ENCODE measurements around the gene C1orf52. TPM values are rescaled to one million over a fixed set of nuclear protein-coding genes. Genes with fewer than 3 reads are reported as not detected.

The C1orf52 gene
- total RNA-seq, 1 donor from 2014 or later, result 17.5 TPM

- no peak for DNase-seq (ENCODE audit: low read depth in 2 of 2)
These were observed 21.8 kb downstream of the C1orf52 start for GRCh38 chr1:85237613-85238012.

DNA sequence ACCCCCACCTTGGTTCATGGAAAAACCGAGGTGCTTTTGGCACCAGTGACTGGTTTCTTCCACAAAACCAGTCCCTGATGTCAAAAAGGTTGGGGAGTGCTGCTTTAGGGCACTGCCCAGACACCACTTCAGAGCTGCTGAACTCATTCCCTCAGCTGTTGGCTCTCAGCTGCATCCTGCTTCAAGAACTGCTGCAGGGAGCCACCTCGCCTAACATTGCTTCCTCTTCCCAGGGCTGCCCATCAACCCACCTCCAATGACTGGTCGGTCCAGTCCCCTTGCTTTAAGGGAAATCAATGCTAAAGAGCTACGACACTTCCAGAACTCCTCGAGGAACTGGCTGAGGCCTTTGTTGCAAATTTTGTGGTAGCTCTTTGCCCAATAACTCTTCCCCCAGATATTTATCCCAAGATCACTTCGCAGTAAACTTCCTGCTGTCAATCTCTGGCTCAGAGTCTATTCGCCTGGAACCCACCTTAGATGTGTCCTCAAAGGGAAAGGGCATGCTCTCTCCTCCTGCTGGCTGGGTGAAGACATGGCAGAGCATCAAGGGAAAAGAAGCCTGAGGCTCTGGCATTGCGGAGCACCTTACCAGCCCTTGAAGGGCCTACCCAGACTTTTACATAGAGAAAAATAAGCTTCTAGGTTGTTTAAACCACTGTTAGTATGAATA is 29.0 kb downstream of the C1orf52 start:
- DNase-seq (ENCODE audit: low read depth in 2 of 2), result no peak

DNA sequence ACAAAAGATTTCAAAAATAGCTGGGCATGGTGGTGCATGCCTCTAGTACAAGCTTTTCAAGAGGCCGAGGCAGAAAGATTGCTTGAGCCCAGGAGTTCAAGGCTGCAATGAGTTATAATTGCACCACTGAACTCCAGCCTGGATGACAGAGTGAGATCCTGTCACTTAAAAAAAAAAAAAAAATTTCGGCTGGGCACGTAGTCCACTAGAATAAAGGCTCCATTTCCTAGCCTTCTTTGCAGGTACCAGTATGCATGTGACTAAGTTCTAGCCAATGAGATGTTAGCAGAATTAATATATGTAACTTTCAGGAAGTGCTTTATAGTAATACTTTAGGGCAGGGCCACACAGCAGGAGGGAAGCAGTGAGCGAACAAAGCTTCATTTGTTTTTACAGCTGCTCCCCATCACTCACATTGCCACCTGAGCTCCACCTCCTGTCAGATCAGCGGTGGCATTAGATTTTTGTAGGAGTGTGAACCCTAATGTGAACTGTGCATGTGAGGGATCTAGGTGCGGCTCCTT is 29.8 kb downstream of the C1orf52 start:
- DNase-seq (ENCODE audit: low read depth in 2 of 2), result no peak

DNA sequence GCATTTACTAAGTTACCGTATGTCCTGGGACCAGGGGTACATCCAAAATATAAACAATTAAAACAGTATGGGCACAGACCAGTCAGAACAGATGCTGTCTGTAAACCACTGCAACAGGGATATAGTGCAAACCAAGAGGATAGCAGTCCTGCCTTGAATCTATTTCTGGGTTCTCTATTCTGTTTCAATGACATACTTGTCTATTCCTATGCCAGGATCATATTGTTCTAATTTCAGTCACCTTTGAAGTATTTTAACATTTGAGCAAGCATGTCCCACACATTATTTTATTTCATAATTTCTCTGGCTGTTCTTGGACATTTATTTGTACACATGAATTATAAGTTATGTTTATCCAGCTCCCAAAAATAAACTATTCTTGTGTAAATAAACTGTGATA is 30.5 kb downstream of the C1orf52 start:
- no peak for DNase-seq (ENCODE audit: low read depth in 2 of 2)

DNA sequence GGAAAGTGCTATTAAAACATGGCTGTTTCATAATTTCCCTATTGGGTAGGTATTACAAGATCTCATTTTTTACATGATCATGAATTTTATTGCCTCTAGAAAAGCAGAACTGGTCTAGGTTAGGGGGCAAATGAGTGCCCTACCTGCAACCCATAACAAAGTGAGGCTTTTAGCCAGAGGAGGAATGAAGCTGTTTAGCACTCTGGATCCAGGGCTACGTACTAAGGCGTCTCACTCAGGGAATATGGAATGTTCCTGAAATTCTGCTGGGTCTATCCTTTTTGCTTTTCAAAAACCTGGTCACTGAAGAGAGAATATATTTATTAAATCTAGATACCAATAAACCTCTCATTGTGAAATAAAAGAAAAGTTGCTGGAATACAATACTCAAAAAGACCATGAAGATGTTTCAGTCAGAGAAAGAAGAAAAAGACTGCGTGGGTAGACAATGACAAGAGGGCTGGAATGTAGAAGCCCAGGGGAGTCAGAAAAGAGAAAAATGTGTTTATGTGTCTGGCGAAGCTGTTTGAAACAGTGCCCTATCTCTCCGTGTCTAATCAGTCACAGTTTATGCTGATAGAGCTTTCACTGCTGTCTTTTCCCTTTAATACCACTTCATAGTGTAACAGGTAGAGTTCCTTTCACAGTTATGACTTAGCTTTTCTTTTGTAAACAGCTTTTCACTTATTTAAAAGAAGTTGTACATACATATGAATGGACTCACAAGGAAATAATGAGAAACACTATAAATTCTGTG is 33.7 kb downstream of the C1orf52 start:
- no peak for DNase-seq (ENCODE audit: low read depth in 2 of 2)

GRCh38 chr1:85224734-85225623 is 34.5 kb downstream of the C1orf52 start:
- no peak for DNase-seq (ENCODE audit: low read depth in 2 of 2)

GRCh38 chr1:85224295-85224694 is 35.2 kb downstream of the C1orf52 start:
- no peak for DNase-seq (ENCODE audit: low read depth in 2 of 2)

- DNase-seq (ENCODE audit: low read depth in 2 of 2), result no peak
These were observed 36.1 kb downstream of the C1orf52 start for GRCh38 chr1:85223334-85223733.

DNA sequence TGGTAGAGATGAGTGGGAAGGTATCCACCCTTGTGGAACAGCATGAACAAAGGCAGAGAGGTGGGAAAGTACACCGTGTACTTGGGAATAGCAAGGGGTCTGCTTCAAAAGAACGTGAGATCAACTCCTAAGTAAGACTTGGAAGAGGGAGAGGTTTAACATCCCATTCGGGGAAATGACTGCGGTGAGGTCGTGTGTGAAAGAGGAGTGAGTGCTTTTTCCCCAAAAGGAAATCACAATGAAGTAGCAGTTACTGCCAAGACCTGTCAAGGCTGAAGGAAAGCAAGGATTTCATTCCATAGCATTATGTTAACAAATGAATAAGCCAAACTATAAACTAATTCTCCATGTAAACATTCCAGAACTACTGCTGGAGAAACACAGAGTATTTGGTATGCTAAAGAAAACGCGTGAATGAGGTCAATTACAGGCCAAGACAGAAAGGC is 38.7 kb downstream of the C1orf52 start:
- DNase-seq (ENCODE audit: low read depth in 2 of 2), result no peak

- no peak for DNase-seq (ENCODE audit: low read depth in 2 of 2)
These were observed 39.4 kb downstream of the C1orf52 start for GRCh38 chr1:85219853-85220610.

- DNase-seq (ENCODE audit: low read depth in 2 of 2), result no peak
These were observed 42.8 kb downstream of the C1orf52 start for GRCh38 chr1:85216697-85217096.

DNA sequence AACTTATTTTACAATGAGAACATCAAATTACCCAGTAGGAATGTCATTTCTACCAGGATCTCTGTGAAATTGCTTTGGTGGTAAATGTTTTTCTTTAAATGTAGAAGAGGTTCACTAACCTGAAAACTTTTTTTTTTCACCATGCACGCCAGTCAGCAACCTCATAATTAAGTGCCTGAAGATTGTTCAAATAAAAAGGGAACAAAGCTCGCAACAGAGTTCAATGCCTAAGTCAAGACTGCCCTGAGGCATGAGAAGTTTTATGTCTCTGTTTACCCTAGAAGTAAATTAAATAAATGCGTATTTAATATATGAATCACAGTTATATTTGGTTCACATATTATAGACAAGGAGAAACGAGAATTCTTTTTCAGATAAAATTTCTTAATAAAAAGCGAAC is 44.8 kb downstream of the C1orf52 start:
- DNase-seq (ENCODE audit: low read depth in 2 of 2), result no peak

DNA sequence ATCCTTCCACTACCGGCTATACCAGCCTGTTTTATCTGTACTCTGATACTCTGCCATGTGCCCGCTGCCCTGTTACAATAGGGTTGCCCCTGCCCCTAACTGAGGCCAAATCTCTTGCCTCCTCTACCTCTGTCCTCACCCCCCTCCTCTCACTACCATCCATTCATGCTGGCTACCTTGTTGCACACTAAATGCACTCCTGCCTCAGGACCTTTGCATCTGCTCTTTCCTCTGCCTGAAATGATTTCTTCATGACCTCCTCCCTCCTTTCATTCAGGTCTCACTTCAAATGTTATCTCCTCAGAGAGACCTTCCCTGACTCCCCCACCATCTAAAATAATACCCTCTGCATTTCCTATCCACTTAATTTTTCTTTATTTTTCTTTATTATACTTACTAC is 51.0 kb downstream of the C1orf52 start:
- DNase-seq (ENCODE audit: low read depth in 2 of 2), result no peak

DNA sequence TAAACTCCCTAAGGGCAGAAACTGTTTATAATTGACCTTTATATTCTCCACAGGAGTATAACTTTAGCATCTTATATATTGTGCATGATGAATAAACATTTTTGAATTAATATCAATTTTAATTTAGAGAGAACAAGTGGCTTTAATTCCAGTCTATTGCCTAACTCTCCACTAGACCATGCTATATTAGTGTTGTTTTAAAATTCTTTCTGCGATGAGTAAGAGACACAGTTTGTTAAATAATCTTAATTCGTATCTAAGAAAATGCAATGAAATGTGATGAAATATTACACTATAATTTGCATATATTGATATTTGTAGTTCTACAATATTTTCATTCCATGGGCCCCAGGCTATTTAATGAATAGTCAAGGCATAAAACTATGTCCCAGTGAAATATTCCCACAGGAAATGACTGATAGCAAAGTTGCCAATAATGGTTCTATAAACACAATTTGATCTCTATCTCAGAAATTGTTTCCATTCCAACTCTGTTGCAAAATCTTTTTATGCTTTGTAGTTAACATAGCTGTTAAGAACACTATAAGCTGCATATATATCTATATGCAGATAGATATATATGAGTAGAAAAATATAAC is 55.8 kb downstream of the C1orf52 start:
- peak in 1 of 2 donors; percentile 77 for DNase-seq (ENCODE audit: low read depth in 2 of 2)

GRCh38 chr1:85202864-85203255 is 56.6 kb downstream of the C1orf52 start:
- no peak for DNase-seq (ENCODE audit: low read depth in 2 of 2)

- DNase-seq (ENCODE audit: low read depth in 2 of 2), result no peak
These were observed 57.2 kb downstream of the C1orf52 start for GRCh38 chr1:85202092-85202863.

DNA sequence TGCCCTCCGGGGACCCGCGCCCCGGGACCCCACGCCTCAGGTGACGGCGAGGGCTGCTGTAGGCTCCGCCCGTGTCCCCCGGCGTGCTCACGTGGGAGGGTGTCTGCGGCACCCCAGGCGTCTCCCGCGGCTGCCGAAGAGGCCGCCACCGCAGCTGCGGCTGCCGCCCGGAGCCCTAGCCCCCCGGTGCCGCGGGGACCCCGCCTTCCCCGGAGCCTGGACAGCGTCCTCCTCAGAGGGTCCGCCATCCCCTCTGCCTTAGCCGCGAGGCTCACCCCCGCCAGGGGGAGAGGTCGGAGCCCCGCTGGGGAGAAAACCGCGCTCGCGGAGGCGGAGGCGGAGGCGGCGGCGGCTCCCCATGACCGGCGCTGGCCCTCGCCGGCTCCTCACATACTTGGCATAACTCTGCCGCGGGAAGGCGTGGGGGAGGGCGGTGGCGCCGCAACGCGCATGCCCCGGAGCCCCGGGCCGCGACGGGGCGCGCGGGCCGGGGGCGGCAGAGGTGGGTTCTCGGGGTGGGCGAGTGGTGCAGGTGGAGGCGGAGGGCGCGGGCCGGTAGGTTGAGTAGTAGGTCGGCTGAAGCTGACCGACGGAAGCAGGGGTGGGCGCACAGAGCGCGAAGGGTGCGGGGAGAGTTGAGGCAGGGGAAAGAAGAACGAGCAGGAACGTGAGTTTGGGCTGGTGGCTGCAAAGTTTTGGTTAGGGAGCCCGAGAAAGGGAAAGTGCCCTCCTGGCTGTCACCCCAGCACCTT is 57.9 kb downstream of the C1orf52 start:
- peak; percentile 57 to 64 for DNase-seq (ENCODE audit: low read depth in 2 of 2)

DNA sequence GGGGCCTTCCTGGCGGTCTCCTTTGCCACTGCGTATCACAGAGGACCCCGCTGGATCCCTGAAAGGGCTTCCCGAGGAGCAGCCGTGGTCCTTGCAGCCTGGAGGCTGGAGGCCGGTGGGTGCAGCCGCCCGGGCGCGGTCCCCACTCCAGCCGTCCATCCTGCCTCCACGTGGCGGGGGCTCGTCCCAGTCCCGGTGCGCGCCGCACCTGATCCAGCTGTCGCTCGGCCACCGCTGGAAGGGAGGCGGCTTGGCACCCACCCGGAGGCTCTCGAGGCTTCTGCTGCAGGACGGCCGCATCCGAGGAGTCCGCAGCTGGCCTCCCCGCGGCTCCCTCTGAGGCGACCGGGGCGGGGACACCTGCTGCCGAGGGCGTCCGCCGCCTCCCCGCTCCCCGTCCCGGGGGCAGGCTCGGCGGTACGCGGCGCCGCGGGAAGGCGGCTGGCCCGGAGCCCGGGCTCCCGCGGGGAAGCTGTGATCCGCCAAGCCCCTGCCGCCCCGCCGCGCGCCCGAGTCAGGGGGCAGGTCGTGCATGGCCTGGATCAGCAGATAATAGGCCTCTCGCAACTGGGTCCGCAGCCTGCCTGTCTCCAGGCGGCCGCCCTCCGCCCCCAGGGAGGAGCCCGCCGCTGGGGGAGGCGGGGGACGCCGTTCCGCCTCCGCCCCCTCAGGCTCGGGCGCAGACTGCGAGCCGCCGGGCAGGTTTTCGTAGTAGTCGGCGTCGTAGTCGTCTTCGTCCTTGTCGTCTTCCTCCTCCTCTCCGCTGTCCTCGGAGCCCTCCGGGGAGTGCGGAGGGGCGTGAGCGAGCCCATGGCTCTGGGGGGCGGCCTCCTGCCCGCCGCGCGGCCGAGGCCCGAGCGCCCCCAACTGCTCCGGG is 58.8 kb downstream of the C1orf52 start, which contains the start of gene SYDE2:
Gene SYDE2 (minus strand): TSS at position 554 of the 877 bp plus-strand sequence. CDS start 20 bp downstream, at position 534.
- peak; percentile 70 to 80 for DNase-seq (ENCODE audit: low read depth in 2 of 2)

All from lung microvascular endothelial cell (primary cell).